VCaP (cell line): ENCODE results near the gene PHACTR3.

Source experiments
- H3K27ac ChIP-seq: fragments of 450-650 bp; 2 replicates; pipeline ENCODE4 v1.5.1; 2017
- CTCF ChIP-seq: fragments of 450-650 bp; conservative IDR thresholded peaks from 2 replicates; pipeline ENCODE4 v1.5.1; 2017; ENCODE audit warnings: mild to moderate bottlenecking, moderate library complexity

The PHACTR3 gene

GRCh38 chr20:59794555-59794954, 190.2 kb downstream of the PHACTR3 start:
- TF ChIP-seq CTCF: no peak
- H3K27ac ChIP-seq: no peak overlapping the region

DNA sequence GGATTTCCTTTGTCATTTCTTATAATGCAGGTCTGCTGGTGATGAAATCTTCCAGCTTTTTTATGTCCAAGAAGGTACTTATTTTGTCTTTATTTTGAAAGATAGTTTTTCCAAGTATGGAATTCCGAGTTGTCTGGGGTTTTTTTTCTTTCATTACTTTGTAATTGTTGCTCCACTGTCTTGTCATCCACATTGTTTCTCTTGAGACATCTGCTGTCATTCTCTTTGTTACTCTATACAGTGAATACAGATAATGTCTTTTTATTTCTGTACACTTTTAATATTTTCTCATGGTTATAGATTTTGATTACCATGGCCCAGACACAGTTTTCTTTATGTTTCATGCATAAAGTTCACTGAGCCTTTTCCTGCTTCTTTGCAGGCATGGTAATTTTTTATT, 196.0 kb downstream of the PHACTR3 start:
- no peak for TF ChIP-seq CTCF
- no peak overlapping the region for H3K27ac ChIP-seq

DNA sequence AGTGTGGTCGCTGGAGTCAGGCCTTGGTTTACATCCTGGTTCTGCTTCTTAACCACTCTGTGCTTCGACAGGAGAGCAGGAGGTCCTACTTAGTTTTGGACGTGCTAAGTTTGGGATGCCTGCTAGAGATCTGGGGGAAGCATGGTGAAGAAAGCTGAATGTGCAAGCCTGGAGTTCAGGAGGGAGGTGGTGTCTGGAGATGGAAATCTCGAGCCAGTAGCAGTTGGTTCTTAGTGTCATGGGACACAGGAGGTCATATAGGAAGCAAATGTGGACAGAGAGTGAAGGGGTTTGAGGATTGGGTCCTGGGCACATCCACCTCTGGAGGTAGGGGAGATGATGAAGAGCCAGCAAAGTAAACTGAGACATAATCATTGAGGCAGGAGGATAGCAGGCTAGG, 197.7 kb downstream of the PHACTR3 start:
- TF ChIP-seq CTCF: no peak
- H3K27ac ChIP-seq: no peak overlapping the region

DNA sequence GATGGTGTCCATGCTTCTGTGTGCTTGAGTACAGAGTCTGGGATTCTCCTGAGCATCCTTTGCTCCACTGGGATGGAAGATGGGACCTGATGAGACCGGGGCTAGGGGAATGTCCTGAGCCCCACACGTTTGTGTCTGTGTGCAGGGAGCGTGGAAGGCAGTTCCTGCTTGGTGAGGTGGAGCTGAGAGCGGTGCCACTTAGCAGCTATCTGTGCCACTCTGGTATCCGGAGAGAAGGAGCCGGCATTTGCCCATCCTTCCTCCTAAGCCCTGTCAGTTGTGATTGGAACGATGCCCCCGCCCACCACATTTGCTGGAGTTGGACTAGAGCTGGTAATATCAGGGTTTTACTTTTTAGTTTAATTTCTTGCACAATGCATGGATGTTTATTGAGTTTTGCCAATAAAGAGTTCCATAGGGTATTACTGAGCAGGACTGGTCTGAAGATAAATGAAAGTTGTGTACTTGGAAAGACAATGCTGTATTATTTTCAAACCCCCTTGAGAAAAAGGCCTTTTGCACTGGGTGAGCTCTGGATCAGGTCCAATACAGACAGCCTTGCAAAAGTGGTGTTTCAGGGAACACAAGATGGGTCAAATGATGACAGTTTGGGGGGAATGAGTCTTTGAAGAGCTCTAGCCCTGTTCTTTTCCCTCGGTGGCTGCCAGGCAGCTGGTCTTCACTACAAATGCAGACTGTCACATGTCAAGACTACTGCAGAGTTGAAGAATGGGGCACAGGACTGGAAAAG, 198.3 kb downstream of the PHACTR3 start:
- no peak for TF ChIP-seq CTCF
- no peak overlapping the region for H3K27ac ChIP-seq

DNA sequence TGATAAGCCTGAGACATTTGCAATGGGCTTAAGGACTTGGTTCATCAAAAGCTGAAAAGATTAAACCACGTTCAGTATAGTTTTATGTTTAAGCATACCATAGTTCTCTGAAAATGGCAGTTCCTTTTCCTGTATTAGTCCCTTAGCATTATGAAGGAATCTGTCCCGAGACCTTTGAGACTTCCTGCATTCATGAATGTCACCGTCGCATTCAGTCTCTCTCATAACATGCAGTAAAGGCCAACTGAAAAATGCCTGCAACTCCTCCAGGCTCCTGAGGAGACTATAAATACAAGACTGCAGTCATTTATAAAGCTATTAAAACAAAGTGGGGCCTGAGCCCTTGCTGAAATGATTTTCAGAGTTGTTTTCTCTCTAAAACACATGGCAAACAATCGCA, 200.0 kb downstream of the PHACTR3 start:
- no peak for TF ChIP-seq CTCF
- no peak overlapping the region for H3K27ac ChIP-seq

DNA sequence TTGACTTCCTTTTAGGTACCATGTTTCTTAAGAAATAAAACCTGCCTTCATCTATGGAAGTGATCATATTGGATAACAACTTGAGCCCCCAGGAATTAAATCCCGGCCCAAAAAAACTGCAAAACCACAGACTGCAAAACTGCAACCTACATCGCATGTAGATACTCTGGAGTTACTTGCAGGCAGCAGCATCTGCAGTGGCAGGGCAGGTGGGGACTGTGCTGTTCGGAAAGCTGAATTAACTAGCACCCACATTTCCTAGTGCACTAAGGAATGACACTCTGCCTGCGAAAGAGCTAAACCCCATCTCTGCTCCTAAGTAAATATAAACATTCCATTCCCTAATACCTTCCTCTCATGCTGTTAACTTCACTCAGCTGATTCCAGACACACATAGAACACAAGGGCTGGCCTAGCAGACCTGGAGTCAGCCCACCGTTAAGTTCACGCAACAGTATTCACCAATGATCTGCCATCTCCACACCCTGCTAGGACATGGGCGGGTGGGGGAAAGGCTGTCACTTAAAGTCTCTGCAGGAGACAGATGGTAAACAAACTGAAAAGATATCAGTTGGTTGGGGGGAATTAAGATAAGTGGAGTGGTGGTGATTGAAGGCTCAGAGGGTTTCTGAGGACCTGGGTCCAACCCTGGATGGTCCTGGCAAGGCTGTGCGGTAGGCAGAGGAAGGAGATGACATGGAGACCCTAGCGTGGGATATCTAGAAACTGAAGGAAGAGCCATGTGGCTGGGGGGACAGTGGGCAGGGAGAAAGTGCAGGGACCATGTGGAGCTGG, 200.7 kb downstream of the PHACTR3 start:
- TF ChIP-seq CTCF: no peak
- H3K27ac ChIP-seq: no peak overlapping the region

- no peak for TF ChIP-seq CTCF
Observed at GRCh38 chr20:59805786-59806577, 201.6 kb downstream of the PHACTR3 start.

More at GRCh38 chr20:59805786-59806577, 201.6 kb downstream of the PHACTR3 start:
- H3K27ac ChIP-seq: no peak overlapping the region
